Hepatocyte (in vitro differentiated cells): ENCODE data around the gene LST1.

ENCODE experiments used
- CTCF ChIP-seq: fragments of 200-600 bp; sonication (generic); IDR thresholded peaks from 2 replicates; pipeline ENCODE4 v1.5.1; 2016; ENCODE audit warnings: antibody characterized with exemption, mild to moderate bottlenecking; ENCODE audit not compliant: poor library complexity
- EZH2 ChIP-seq: fragments of 200-600 bp; sonication (generic); IDR thresholded peaks from 2 replicates; pipeline ENCODE4 v1.6.1; 2016; ENCODE audit warnings: antibody characterized with exemption, mild to moderate bottlenecking, borderline replicate concordance

GRCh38 chr6:31547727-31548543 lies 38.1 kb upstream of the LST1 start:
- no peak for TF ChIP-seq CTCF
- no peak for TF ChIP-seq EZH2
